Left kidney (tissue), 1 donor: ENCODE data around the gene COMMD10. TPM values are rescaled to one million over a fixed set of nuclear protein-coding genes. Genes with fewer than 3 reads are reported as not detected.

Experiments used
- polyA plus RNA-seq: library from polyadenylated mRNA; unstranded; fragments of 120-200 nt; gene quantifications from one replicate; pipeline ENCODE4 v1.2.1, GENCODE V29; 2013; ENCODE audit not compliant: insufficient read length

COMMD10 gene
- polyA plus RNA-seq, 1 donor = 64.4 TPM

Other genes starting within 250 kb of the COMMD10 start
- 70.1 TPM for gene ATG12, start 243.5 kb upstream of the COMMD10 start, polyA plus RNA-seq
- 127 TPM for gene AP3S1, start 243.1 kb upstream of the COMMD10 start, polyA plus RNA-seq
- gene LVRN, start 122.5 kb upstream of the COMMD10 start, polyA plus RNA-seq = 3.0 TPM
- gene ARL14EPL, start 52.6 kb upstream of the COMMD10 start, polyA plus RNA-seq = not detected